Endothelial cell of umbilical vein (primary cell): Measurements from ENCODE around the gene FER. TPM values are rescaled to one million over a fixed set of nuclear protein-coding genes. Genes with fewer than 3 reads are reported as not detected.

Experiments used
- BruUV-seq: library from RNA; stranded (reverse); fragments of 400-500 nt; replicated peaks from 2 replicates; lab custom pipeline; 2021; lab: Mats Ljungman, UMichigan
- CTCF ChIA-PET: fragments of 300-600, 350-600 bp; sonication (Branson Sonifier 250); formaldehyde crosslinking; loops from one replicate; lab custom pipeline; 2021; ENCODE audit warnings: antibody characterized with exemption, inconsistent platforms; lab: Charles Lee
- POLR2A ChIA-PET: fragments of 300-600, 350-600 bp; sonication (Branson Sonifier 250); formaldehyde crosslinking; loops from one replicate; lab custom pipeline; 2021; ENCODE audit warnings: antibody characterized with exemption, inconsistent platforms; lab: Charles Lee
- DNase-seq: peaks from one replicate; pipeline ENCODE4 v3.0.0-alpha.2; 2011; ENCODE audit warnings: low read depth, low spot score
- FAIRE-seq: peaks from 2 replicates; lab custom pipeline; 2011; peaks lifted over from hg19 to GRCh38; lab: Jason Lieb, UNC
- H2AFZ ChIP-seq: 2 replicates; pipeline ENCODE4 v1.6.0; 2012; ENCODE audit warnings: low read depth, low read length, control low read depth, inconsistent platforms
- H3K27ac ChIP-seq: 2 replicates; pipeline ENCODE4 v1.5.1; 2011; ENCODE audit warnings: low read depth, mild to moderate bottlenecking, control low read depth, low read length, moderate library complexity; ENCODE audit not compliant: insufficient read depth
- H3K27me3 ChIP-seq, 2 experiments: 2 replicates each; pipeline versions ENCODE4 v1.6.0 to v1.6.1; 2011; ENCODE audit warnings: low read length in 2 of 2, mixed read lengths in 1 of 2; ENCODE audit not compliant: control insufficient read depth in 2 of 2, insufficient read depth in 2 of 2
- H3K36me3 ChIP-seq, 2 experiments: 2 replicates in 1 of 2; 3 replicates in 1 of 2; pipeline ENCODE4 v1.5.1; 2011; ENCODE audit warnings: low read length in 2 of 2, mild to moderate bottlenecking in 1 of 2, moderate library complexity in 1 of 2; ENCODE audit not compliant: control insufficient read depth in 2 of 2, insufficient read depth in 2 of 2; ENCODE audit errors: extremely low read depth in 1 of 2
- H3K4me1 ChIP-seq: 3 replicates; pipeline ENCODE4 v1.5.1; 2011; ENCODE audit warnings: mild to moderate bottlenecking, low read length; ENCODE audit not compliant: control insufficient read depth, insufficient read depth; ENCODE audit errors: extremely low read depth
- H3K4me2 ChIP-seq: 2 replicates; pipeline ENCODE4 v1.6.1; 2011; ENCODE audit warnings: low read length, control low read depth, mixed read lengths; ENCODE audit not compliant: insufficient read depth
- H3K4me3 ChIP-seq, 3 experiments: fragments of 200-600 bp in 1 of 3; sonication (generic), shearing (Covaris generic) in 1 of 3; replicated peaks in 1 of 3; 2 replicates each; pipeline ENCODE4 v1.5.1; 2011 to 2016; ENCODE audit warnings: control low read depth in 3 of 3, low read length in 3 of 3, mild to moderate bottlenecking in 2 of 3, inconsistent platforms in 1 of 3, low read depth in 1 of 3, moderate library complexity in 1 of 3; ENCODE audit not compliant: insufficient read depth in 1 of 3
- H3K79me2 ChIP-seq: 2 replicates; pipeline ENCODE4 v1.6.0; 2012; ENCODE audit warnings: low read length, inconsistent platforms; ENCODE audit not compliant: control insufficient read depth, insufficient read depth
- H3K9ac ChIP-seq: replicated peaks from 2 replicates; pipeline ENCODE3; 2011; ENCODE audit warnings: low read length, control low read depth; ENCODE audit not compliant: insufficient read depth; ENCODE audit errors: extremely low read depth
- H3K9me1 ChIP-seq: replicated peaks from 3 replicates; pipeline ENCODE4 v1.6.0; 2011; ENCODE audit warnings: mild to moderate bottlenecking, low read length; ENCODE audit not compliant: control insufficient read depth, insufficient read depth; ENCODE audit errors: extremely low read depth
- H3K9me3 ChIP-seq: replicated peaks from 2 replicates; pipeline ENCODE4 v1.5.1; 2012; ENCODE audit warnings: low read length, inconsistent platforms; ENCODE audit not compliant: control insufficient read depth, insufficient read depth
- H4K20me1 ChIP-seq: replicated peaks from 2 replicates; pipeline ENCODE3; 2011; ENCODE audit warnings: mild to moderate bottlenecking, low read length; ENCODE audit not compliant: control insufficient read depth, insufficient read depth; ENCODE audit errors: extremely low read depth
- EZH2 ChIP-seq: IDR thresholded peaks from 2 replicates; pipeline ENCODE4 v1.6.1; 2012; ENCODE audit warnings: borderline replicate concordance, low read depth, mild to moderate bottlenecking, moderate library complexity, low read length, inconsistent platforms; ENCODE audit not compliant: severe bottlenecking
- FOS ChIP-seq: IDR thresholded peaks from 2 replicates; pipeline ENCODE4 v1.6.1; 2011; ENCODE audit warnings: mild to moderate bottlenecking, low read length, moderate library complexity, borderline replicate concordance; ENCODE audit not compliant: insufficient read depth
- GATA2 ChIP-seq: IDR thresholded peaks from 2 replicates; pipeline ENCODE4 v1.7.0; 2011; ENCODE audit warnings: low read depth, mild to moderate bottlenecking, moderate library complexity, mixed read lengths, low read length; ENCODE audit not compliant: insufficient read length, insufficient read depth
- JUN ChIP-seq: IDR thresholded peaks from 2 replicates; pipeline ENCODE4 v1.6.1; 2011; ENCODE audit warnings: borderline replicate concordance, low read depth; ENCODE audit not compliant: insufficient read length, insufficient read depth
- MYC ChIP-seq: IDR thresholded peaks from one replicate; pipeline ENCODE4 v1.6.1; 2011; ENCODE audit warnings: mild to moderate bottlenecking, low read depth, low read length
- POLR2A ChIP-seq: IDR thresholded peaks from 2 replicates; pipeline ENCODE4 v1.6.1; 2012; ENCODE audit warnings: low read depth, mild to moderate bottlenecking, control low read depth, low read length
- POLR2AphosphoS5 ChIP-seq: IDR thresholded peaks from 2 replicates; pipeline ENCODE4 v1.6.1; 2012; ENCODE audit warnings: low read depth, mild to moderate bottlenecking, control low read depth, low read length, moderate library complexity; ENCODE audit not compliant: insufficient read depth
- dilution Hi-C: fragments of 300-500 bp; cut with MboI; formaldehyde crosslinking; loops from one replicate; pipeline ENCODE4 v1.15.0; 2019; ENCODE audit warnings: low sequenced_read_pairs; ENCODE audit not compliant: extremely low pct_ligation_motif_present
- intact Hi-C: fragments of 100-400 bp; cut with micrococcal nuclease; formaldehyde crosslinking; loops from one replicate; pipeline ENCODE4 v1.10.0; 2022
- polyA plus RNA-seq, 4 experiments: library from polyadenylated mRNA; depleted of rRNA in 3 of 4; stranded (reverse) in 3 of 4; unstranded in 1 of 4; fragments of >200 nt; gene quantifications; 2 replicates each; pipeline versions ENCODE4 v1.2.1 to v1.2.3, GENCODE V29; 2011 to 2012; ENCODE audit warnings: missing spikeins in 1 of 4
- total RNA-seq: library from RNA; stranded (reverse); gene quantifications from 2 replicates; pipeline ENCODE4 v1.2.3, GENCODE V29; 2021
- TF ChIP-seq, protein P1 (sequence below): IDR thresholded peaks from 2 replicates; pipeline ENCODE4 v1.6.1; 2011; ENCODE audit not compliant: insufficient read depth, insufficient read length
- TF ChIP-seq, protein P2 (sequence below), 2 donors: IDR thresholded peaks; 1 replicate in 1 of 2; 2 replicates in 1 of 2; pipeline ENCODE4 v1.5.1; 2011; ENCODE audit warnings: low read length in 2 of 2, mild to moderate bottlenecking in 2 of 2, moderate library complexity in 2 of 2, control low read depth in 1 of 2, inconsistent platforms in 1 of 2, low read depth in 1 of 2; ENCODE audit not compliant: insufficient read depth in 1 of 2; ENCODE audit errors: extremely low read depth in 1 of 2

Gene FER
- total and polyA plus RNA-seq, 2 donors (not counting 3 experiments of a cell fraction or from before 2014, with no cell fraction given) = 2.3 to 27.5 TPM

DNA sequence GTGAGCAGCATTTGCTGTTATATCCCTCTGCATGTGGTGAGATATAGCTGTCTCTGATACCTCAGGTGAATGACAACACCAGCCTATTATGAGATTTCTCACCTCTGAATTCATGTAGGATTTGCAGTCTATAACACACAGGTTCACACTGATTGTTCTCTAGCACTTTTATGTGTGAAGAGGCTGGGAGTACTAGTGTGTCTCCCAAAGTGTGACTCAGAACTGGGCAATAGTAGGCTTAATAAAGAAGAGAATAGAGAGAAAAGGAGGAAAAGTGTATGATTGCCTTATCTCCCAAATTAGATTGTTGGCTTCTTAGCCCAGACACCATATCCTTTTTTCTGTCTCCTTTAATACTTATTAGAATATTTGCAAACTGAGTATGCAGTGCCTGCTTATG, 430.1 kb downstream of the FER start:
- ChIA-PET POLR2A (no interaction called here), CTCF (no interaction called here)
- Histone ChIP-seq H3K27ac (no peak overlapping the region), H4K20me1 (no peaks in the 10 kb centered on the region), H3K9me1 (no peaks in the 10 kb centered on the region), H3K4me3 (no peak overlapping the region), H3K4me2 (no peak overlapping the region), H3K27me3 (no peaks in the 10 kb centered on the region), H3K36me3 (no peaks in the 10 kb centered on the region), H3K9ac (no peak overlapping the region), H3K9me3 (no peaks in the 10 kb centered on the region), H3K4me1 (no peaks in the 10 kb centered on the region), H2AFZ (no peak overlapping the region), H3K79me2 (no peaks in the 10 kb centered on the region)
- TF ChIP-seq EZH2 (no peak), GATA2 (no peak), JUN (no peak), POLR2A (no peak)
- dilution Hi-C loops (no loop called here), intact Hi-C loops (no loop called here)
- DNase-seq (no peak), FAIRE-seq (no peak)
- no TSS peak for BruUV-seq

DNA sequence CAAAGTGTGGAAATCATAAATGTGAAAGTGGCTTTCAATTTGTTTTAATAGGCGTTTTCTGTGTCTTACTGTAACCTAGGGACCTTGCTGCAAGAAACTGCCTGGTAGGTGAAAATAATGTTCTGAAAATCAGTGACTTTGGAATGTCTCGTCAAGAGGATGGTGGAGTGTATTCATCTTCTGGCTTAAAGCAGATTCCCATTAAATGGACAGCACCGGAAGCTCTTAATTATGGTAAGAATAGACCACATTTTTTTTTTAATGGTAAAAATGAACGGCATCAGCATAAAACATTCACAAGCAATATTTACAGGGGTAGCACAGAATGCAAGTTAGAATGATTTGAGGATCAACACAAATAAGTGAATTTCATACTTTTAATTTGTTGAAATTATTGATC, 433.0 kb downstream of the FER start:
- intact Hi-C loops = no loop called here
- ChIA-PET POLR2A (no interaction called here), CTCF (no interaction called here)
- Histone ChIP-seq H3K27ac (no peak overlapping the region), H3K4me3 (no peak overlapping the region), H3K9ac (no peak overlapping the region), H3K36me3 (no peaks in the 10 kb centered on the region), H4K20me1 (no peaks in the 10 kb centered on the region), H2AFZ (no peak overlapping the region), H3K4me2 (no peak overlapping the region), H3K9me3 (no peaks in the 10 kb centered on the region), H3K27me3 (no peaks in the 10 kb centered on the region), H3K9me1 (no peaks in the 10 kb centered on the region), H3K79me2 (no peaks in the 10 kb centered on the region), H3K4me1 (no peaks in the 10 kb centered on the region)
- TF ChIP-seq, protein P1, sequence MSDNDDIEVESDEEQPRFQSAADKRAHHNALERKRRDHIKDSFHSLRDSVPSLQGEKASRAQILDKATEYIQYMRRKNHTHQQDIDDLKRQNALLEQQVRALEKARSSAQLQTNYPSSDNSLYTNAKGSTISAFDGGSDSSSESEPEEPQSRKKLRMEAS = no peak
- TF ChIP-seq POLR2A = no peak
- no peak for TF ChIP-seq JUN
- no peak for TF ChIP-seq MYC
- TF ChIP-seq FOS = no peak
- TF ChIP-seq POLR2AphosphoS5 = no peak
- TF ChIP-seq, protein P2, sequence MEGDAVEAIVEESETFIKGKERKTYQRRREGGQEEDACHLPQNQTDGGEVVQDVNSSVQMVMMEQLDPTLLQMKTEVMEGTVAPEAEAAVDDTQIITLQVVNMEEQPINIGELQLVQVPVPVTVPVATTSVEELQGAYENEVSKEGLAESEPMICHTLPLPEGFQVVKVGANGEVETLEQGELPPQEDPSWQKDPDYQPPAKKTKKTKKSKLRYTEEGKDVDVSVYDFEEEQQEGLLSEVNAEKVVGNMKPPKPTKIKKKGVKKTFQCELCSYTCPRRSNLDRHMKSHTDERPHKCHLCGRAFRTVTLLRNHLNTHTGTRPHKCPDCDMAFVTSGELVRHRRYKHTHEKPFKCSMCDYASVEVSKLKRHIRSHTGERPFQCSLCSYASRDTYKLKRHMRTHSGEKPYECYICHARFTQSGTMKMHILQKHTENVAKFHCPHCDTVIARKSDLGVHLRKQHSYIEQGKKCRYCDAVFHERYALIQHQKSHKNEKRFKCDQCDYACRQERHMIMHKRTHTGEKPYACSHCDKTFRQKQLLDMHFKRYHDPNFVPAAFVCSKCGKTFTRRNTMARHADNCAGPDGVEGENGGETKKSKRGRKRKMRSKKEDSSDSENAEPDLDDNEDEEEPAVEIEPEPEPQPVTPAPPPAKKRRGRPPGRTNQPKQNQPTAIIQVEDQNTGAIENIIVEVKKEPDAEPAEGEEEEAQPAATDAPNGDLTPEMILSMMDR (IDR thresholded peaks at IDR 0.05; ENCODE audit: extremely low read depth in 1 of 2, insufficient read depth in 1 of 2, low read depth in 1 of 2, low read length in 2 of 2) = no peak
- no peak for TF ChIP-seq GATA2
- BruUV-seq = no TSS peak
- FAIRE-seq = no peak
- no peak for DNase-seq
- dilution Hi-C loops = no loop called here
